Measurements from ENCODE around the gene ZNF397. TPM values are rescaled to one million over a fixed set of nuclear protein-coding genes. Genes with fewer than 3 reads are reported as not detected.

The ZNF397 gene
- total and polyA plus RNA-seq, 2 donors (not counting 3 experiments of a cell fraction or from before 2014, with no cell fraction given), result 1.5 to 5.5 TPM

- H3K36me3 ChIP-seq (ENCODE audit: control insufficient read depth in 2 of 2, extremely low read depth in 1 of 2, insufficient read depth in 2 of 2, low read length in 2 of 2), result no peaks in the 10 kb centered on the region
- no peak for TF ChIP-seq EZH2 (IDR thresholded peaks at IDR 0.05; ENCODE audit: borderline replicate concordance, low read depth, low read length, severe bottlenecking)
- ChIA-PET POLR2A (no interaction called here), CTCF (interaction anchor here (1.4 to 1.6 kb wide), 3 partner anchors 10 to 77 kb away, joined by 3 to 7 read pairs (median 5); no protein-coding TSS in a partner anchor)
- H3K9me1 ChIP-seq (replicated peaks; ENCODE audit: control insufficient read depth, extremely low read depth, insufficient read depth, low read length), result no peaks in the 10 kb centered on the region
- intact Hi-C loops (cut with micrococcal nuclease), result no loop called here
- no peak for FAIRE-seq
- no peak overlapping the region for H2AFZ ChIP-seq (ENCODE audit: low read depth, low read length)
- no peaks in the 10 kb centered on the region for H3K27me3 ChIP-seq (ENCODE audit: control insufficient read depth in 2 of 2, insufficient read depth in 2 of 2, low read length in 2 of 2)
- no peaks in the 10 kb centered on the region for H4K20me1 ChIP-seq (replicated peaks; ENCODE audit: control insufficient read depth, extremely low read depth, insufficient read depth, low read length)
- H3K9me3 ChIP-seq (replicated peaks; ENCODE audit: control insufficient read depth, insufficient read depth, low read length), result peaks cover 3% of the 10 kb centered on the region
- peak overlapping the region; percentile 40 for H3K4me2 ChIP-seq (ENCODE audit: insufficient read depth, low read length)
- H3K4me3 ChIP-seq (replicated peaks in 1 of 3; ENCODE audit: insufficient read depth in 1 of 3, low read depth in 1 of 3, low read length in 3 of 3), result no peak overlapping the region
- peaks cover 31% of the 10 kb centered on the region for H3K4me1 ChIP-seq (ENCODE audit: control insufficient read depth, extremely low read depth, insufficient read depth, low read length)
- H3K9ac ChIP-seq (replicated peaks; ENCODE audit: extremely low read depth, insufficient read depth, low read length), result no peak overlapping the region
- no peak overlapping the region for H3K27ac ChIP-seq (ENCODE audit: insufficient read depth, low read depth, low read length)
- BruUV-seq (replicated peaks), result no TSS peak
- dilution Hi-C loops (cut with MboI; ENCODE audit: extremely low pct_ligation_motif_present, low sequenced_read_pairs), result no loop called here
- H3K79me2 ChIP-seq (ENCODE audit: control insufficient read depth, insufficient read depth, low read length), result peaks cover 8% of the 10 kb centered on the region
- no peak for DNase-seq (ENCODE audit: low read depth, low spot score)
These were observed 37.3 kb downstream of the ZNF397 start for GRCh38 chr18:35278085-35278484.

DNA sequence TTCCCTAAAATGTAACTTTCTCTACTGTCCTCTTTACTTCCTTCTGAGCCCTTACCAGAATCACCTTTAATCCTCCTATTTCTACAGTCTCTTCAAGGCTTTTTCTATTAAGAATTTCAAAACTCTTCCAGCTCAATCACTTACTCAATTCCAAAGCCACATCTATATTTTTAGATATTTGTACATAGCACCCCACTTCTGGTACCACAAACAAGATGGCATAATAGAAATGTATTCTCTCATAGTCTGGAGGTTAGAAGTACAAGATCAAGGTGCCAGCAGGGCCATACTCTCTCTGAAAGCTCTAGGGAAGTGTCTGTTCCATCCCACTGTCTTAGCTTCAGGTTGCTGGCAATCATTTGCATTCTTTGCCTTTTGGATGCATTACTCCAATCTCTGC, 38.1 kb downstream of the ZNF397 start:
- Histone ChIP-seq H3K79me2 (ENCODE audit: control insufficient read depth, insufficient read depth, low read length) (peaks cover 8% of the 10 kb centered on the region), H3K9ac (replicated peaks; ENCODE audit: extremely low read depth, insufficient read depth, low read length) (no peak overlapping the region), H4K20me1 (replicated peaks; ENCODE audit: control insufficient read depth, extremely low read depth, insufficient read depth, low read length) (no peaks in the 10 kb centered on the region), H3K4me2 (ENCODE audit: insufficient read depth, low read length) (no peak overlapping the region), H3K4me1 (ENCODE audit: control insufficient read depth, extremely low read depth, insufficient read depth, low read length) (peaks cover 33% of the 10 kb centered on the region), H3K27ac (ENCODE audit: insufficient read depth, low read depth, low read length) (no peak overlapping the region), H3K9me3 (replicated peaks; ENCODE audit: control insufficient read depth, insufficient read depth, low read length) (peaks cover 3% of the 10 kb centered on the region), H2AFZ (ENCODE audit: low read depth, low read length) (no peak overlapping the region), H3K36me3 (ENCODE audit: control insufficient read depth in 2 of 2, extremely low read depth in 1 of 2, insufficient read depth in 2 of 2, low read length in 2 of 2) (peaks cover 0 to 2% of the 10 kb centered on the region in 2 experiments), H3K4me3 (replicated peaks in 1 of 3; ENCODE audit: insufficient read depth in 1 of 3, low read depth in 1 of 3, low read length in 3 of 3) (no peak overlapping the region), H3K9me1 (replicated peaks; ENCODE audit: control insufficient read depth, extremely low read depth, insufficient read depth, low read length) (no peaks in the 10 kb centered on the region), H3K27me3 (ENCODE audit: control insufficient read depth in 2 of 2, insufficient read depth in 2 of 2, low read length in 2 of 2) (no peaks in the 10 kb centered on the region)
- BruUV-seq (replicated peaks), result no TSS peak
- TF ChIP-seq POLR2AphosphoS5 (IDR thresholded peaks at IDR 0.05; ENCODE audit: insufficient read depth, low read depth, low read length) (no peak), GATA2 (IDR thresholded peaks at IDR 0.05; ENCODE audit: insufficient read depth, insufficient read length, low read depth, low read length) (no peak), FOS (IDR thresholded peaks at IDR 0.05; ENCODE audit: borderline replicate concordance, insufficient read depth, low read length) (no peak), CTCF (IDR thresholded peaks at IDR 0.05; ENCODE audit: extremely low read depth in 1 of 2, insufficient read depth in 1 of 2, low read depth in 1 of 2, low read length in 2 of 2) (no peak), MYC (IDR thresholded peaks at IDR 0.05; ENCODE audit: low read depth, low read length) (no peak), JUN (IDR thresholded peaks at IDR 0.05; ENCODE audit: borderline replicate concordance, insufficient read depth, insufficient read length, low read depth) (no peak), EZH2 (IDR thresholded peaks at IDR 0.05; ENCODE audit: borderline replicate concordance, low read depth, low read length, severe bottlenecking) (no peak)
- TF ChIP-seq, protein P1, sequence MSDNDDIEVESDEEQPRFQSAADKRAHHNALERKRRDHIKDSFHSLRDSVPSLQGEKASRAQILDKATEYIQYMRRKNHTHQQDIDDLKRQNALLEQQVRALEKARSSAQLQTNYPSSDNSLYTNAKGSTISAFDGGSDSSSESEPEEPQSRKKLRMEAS (IDR thresholded peaks at IDR 0.05; ENCODE audit: insufficient read depth, insufficient read length), result no peak
- DNase-seq (ENCODE audit: low read depth, low spot score) (no peak), FAIRE-seq (no peak)
- CTCF ChIA-PET, result no interaction called here
- dilution Hi-C loops (cut with MboI; ENCODE audit: extremely low pct_ligation_motif_present, low sequenced_read_pairs), result no loop called here
- POLR2A ChIA-PET, result no interaction called here
- intact Hi-C loops (cut with micrococcal nuclease), result no loop called here

All from endothelial cell of umbilical vein (primary cell).